BLaER1 (cell line): ENCODE data around the gene KDM1A.

Experiments
- H3K27ac ChIP-seq: shearing (Covaris generic); formaldehyde crosslinking; 2 replicates; pipeline ENCODE4 v1.8.1; 2022
- H3K27me3 ChIP-seq: shearing (Covaris generic); formaldehyde crosslinking; 2 replicates; pipeline ENCODE4 v1.8.1; 2022
- H3K36me3 ChIP-seq: shearing (Covaris generic); formaldehyde crosslinking; 2 replicates; pipeline ENCODE4 v1.8.1; 2022
- H3K4me1 ChIP-seq: shearing (Covaris generic); formaldehyde crosslinking; 2 replicates; pipeline ENCODE4 v1.8.1; 2022
- H3K4me2 ChIP-seq: shearing (Covaris generic); formaldehyde crosslinking; 2 replicates; pipeline ENCODE4 v1.8.1; 2022
- H3K4me3 ChIP-seq: shearing (Covaris generic); formaldehyde crosslinking; 2 replicates; pipeline ENCODE4 v1.8.1; 2022
- H3K9ac ChIP-seq: shearing (Covaris generic); formaldehyde crosslinking; 2 replicates; pipeline ENCODE4 v1.8.1; 2022
- H3K9me3 ChIP-seq: shearing (Covaris generic); formaldehyde crosslinking; 2 replicates; pipeline ENCODE4 v1.8.1; 2022
- H4K20me1 ChIP-seq: shearing (Covaris generic); formaldehyde crosslinking; 2 replicates; pipeline ENCODE4 v1.8.1; 2022
- Cebpa-rat ChIP-seq: shearing (Covaris generic); IDR thresholded peaks from 2 replicates; pipeline ENCODE4 v1.8.1; 2022

Gene KDM1A

DNA sequence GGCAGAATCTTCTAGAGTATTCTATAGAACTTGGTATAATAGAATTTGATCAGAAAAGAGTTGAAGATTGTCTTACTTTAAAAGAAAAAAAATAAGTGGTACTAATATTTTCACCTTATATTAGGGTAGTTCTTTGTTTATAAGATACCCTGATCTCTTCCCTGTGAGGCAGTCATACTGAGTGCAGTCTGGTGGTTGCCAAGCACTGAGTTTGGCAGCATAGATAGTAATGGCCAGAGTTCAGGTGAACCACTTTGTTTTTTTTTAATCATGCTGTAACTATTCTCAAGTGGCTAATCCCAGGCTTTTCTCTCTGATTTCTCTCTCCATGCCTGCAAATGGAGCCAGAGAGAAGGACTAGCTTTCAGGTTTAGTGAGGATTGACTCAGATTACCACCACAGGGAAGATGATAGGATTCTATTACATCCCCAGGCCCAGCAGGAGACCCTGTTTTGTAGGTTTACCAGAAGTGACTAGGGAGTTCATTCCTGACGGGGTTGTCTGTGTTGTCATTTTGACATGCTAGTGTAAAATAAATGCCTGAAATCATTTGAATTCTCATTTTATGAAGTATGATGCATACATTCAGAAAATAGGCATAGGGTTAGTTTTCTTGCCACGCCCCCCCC, 16.7 kb downstream of the KDM1A start:
- Histone ChIP-seq H4K20me1 (peaks cover 100% of the 10 kb centered on the region), H3K36me3 (peaks cover 43% of the 10 kb centered on the region), H3K9ac (no peak overlapping the region), H3K4me2 (no peak overlapping the region), H3K9me3 (no peaks in the 10 kb centered on the region), H3K27ac (no peak overlapping the region), H3K4me3 (no peak overlapping the region), H3K4me1 (peaks cover 53% of the 10 kb centered on the region), H3K27me3 (no peaks in the 10 kb centered on the region)
- no peak for TF ChIP-seq Cebpa-rat

DNA sequence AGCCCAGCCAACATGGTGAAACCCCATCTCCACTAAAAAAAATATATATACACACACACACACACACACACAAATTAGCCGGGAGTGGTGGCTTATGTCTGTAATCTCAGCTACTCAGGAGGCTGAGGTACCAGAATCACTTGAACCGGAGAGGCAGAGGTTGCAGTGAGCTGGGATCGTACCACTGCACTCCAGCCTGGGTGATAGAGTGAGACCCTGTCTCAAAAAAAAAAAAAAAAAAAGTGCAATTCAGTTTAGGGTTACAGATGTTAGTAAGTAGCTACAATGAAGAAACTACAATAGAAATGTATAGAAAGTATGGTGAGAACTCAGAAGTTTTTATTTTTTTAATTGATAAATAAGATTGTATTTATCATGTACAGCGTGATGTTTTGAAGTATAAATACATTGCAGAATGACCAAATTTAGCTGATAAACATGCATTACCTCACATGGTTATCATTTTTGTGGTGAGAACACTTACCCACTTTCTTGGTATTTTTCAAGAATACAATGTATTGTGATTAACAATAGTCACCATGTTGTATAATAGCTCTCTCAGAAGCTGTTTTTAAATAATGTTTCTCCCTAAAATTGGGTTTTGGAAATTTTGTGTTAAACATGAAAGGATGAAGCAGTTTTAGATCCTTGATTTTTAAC, 17.9 kb downstream of the KDM1A start:
- H3K4me2 ChIP-seq = no peak overlapping the region
- H3K9me3 ChIP-seq = no peaks in the 10 kb centered on the region
- no peak overlapping the region for H3K4me3 ChIP-seq
- no peak overlapping the region for H3K9ac ChIP-seq
- TF ChIP-seq Cebpa-rat = no peak
- H3K4me1 ChIP-seq = peaks cover 40% of the 10 kb centered on the region
- no peaks in the 10 kb centered on the region for H3K27me3 ChIP-seq
- peaks cover 100% of the 10 kb centered on the region for H4K20me1 ChIP-seq
- H3K27ac ChIP-seq = no peak overlapping the region
- peaks cover 43% of the 10 kb centered on the region for H3K36me3 ChIP-seq

DNA sequence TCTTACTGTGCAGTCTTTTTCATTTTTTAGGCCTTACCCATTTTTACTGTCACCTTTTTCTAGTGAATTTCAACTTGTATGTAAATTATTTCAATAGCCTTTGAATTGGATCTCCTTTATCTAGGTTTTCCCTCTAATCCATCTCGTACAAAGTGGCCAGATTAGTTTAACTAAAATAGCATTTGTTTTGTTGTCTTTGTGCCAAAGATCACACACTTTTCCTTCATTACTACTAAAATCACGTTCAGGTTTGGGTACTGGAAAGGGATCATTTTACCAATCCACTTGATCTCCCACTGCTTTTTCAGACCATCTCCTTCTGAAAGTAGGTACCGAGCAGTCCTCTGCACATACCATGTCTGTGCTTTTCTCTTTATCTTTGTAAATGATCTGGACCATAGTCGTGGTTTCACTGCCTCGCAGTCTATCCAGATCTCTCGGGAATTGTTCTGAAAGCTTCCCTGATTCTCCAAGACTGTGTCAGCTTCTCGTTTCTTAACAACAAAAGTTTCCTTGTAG, 20.1 kb downstream of the KDM1A start:
- Histone ChIP-seq H3K4me2 (0 out of 2 replicates have a peak overlapping the region, but pooled peaks have one; percentile 2), H3K27ac (no peak overlapping the region), H3K27me3 (no peaks in the 10 kb centered on the region), H3K36me3 (peaks cover 51% of the 10 kb centered on the region), H4K20me1 (peaks cover 100% of the 10 kb centered on the region), H3K9me3 (no peaks in the 10 kb centered on the region), H3K4me1 (peaks cover 25% of the 10 kb centered on the region), H3K9ac (no peak overlapping the region), H3K4me3 (no peak overlapping the region)
- TF ChIP-seq Cebpa-rat = no peak

DNA sequence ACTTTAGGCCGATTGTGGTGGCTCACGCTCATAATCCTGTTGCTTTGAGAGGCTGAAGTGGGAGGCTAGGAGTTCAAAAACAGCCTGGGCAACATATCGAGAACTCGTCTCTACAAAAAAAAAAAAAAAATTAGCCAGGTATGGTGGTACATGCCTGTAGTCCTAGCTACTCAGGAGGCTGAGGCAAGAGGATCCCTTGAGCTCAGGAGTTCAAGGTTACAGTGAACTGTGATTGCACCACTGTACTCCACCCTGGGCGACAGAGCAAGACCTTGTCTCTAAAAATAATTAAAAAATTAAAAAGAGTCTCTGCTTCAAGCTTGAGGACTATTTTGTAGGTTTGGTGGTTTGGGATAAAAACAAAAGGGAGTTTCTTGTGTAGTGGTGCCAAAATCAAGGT, 21.2 kb downstream of the KDM1A start:
- Histone ChIP-seq H3K4me1 (peaks cover 25% of the 10 kb centered on the region), H4K20me1 (peaks cover 100% of the 10 kb centered on the region), H3K9me3 (no peaks in the 10 kb centered on the region), H3K27ac (no peak overlapping the region), H3K9ac (no peak overlapping the region), H3K4me3 (no peak overlapping the region), H3K4me2 (no peak overlapping the region), H3K36me3 (peaks cover 52% of the 10 kb centered on the region), H3K27me3 (no peaks in the 10 kb centered on the region)
- no peak for TF ChIP-seq Cebpa-rat

DNA sequence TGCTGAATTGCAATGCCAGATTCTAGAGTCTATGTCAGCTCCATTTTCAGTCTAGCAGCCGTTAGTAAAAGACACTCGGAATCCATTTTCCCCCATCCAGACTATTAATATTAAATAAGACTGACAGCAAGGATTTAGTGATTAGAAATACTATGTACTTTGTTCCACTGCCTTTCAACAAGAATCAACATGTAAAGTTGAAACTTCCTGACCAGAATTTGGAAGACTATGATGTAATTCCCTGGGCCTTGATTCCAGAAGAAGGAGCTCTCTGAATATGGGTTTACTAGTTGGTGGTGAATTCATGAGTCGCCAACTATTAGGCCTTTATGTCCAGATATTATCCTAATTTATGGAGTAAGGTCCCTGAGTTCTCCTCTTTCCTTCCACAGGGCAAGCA, 24.8 kb downstream of the KDM1A start:
- no peak overlapping the region for H3K4me2 ChIP-seq
- no peak overlapping the region for H3K4me3 ChIP-seq
- H3K27ac ChIP-seq = no peak overlapping the region
- H3K27me3 ChIP-seq = no peaks in the 10 kb centered on the region
- no peak overlapping the region for H3K9ac ChIP-seq
- H3K4me1 ChIP-seq = peaks cover 11% of the 10 kb centered on the region
- no peaks in the 10 kb centered on the region for H3K9me3 ChIP-seq
- H4K20me1 ChIP-seq = peaks cover 100% of the 10 kb centered on the region
- H3K36me3 ChIP-seq = peaks cover 61% of the 10 kb centered on the region
- TF ChIP-seq Cebpa-rat = no peak

DNA sequence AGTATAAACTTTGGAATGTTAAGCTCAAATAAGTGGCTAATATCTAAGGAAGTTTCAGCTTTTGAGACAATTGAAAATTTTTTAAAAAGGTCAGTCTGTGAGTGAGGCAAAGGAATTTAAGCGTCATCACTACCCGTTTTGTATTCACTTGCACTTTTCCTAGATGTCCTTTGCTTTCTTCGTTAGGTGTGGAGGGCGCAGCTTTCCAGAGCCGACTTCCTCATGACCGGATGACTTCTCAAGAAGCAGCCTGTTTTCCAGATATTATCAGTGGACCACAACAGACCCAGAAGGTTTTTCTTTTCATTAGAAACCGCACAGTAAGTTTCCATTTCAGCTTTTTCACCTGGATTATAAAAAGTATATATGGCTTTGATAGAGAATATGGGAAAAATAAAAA, 30.9 kb downstream of the KDM1A start:
- H3K27ac ChIP-seq = no peak overlapping the region

DNA sequence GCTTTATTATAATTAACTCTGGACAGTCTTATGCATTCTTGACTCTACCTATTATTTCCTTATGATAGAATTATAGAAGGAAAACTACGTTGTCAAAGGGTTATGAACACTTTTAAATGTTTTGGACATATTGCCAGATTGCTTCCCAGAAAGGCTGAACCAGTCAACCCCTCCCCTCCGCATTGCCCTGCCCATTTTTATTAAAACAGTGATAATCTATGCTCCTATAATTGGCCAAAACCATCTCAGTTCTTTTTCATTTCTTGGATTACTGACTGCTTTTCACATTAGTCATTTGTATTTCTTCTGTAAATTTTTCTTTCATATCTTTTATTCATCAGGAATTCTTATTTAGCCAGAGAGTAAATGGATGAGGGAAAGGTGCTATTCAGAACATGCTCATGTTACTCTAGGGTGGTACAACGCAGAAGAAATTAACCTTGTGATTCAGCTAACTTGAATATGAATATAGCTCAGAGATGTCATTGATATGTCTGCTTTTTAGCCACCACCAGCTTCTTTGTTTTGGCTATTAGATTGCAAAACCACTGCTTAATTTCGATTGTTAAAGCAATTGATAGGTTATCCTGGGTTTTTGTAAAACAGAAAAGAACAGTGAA, 32.1 kb downstream of the KDM1A start:
- Histone ChIP-seq H3K9ac (no peak overlapping the region), H3K9me3 (no peaks in the 10 kb centered on the region), H3K4me3 (no peak overlapping the region), H3K27ac (no peak overlapping the region), H4K20me1 (peaks cover 95% of the 10 kb centered on the region), H3K27me3 (no peaks in the 10 kb centered on the region), H3K4me1 (no peaks in the 10 kb centered on the region), H3K4me2 (no peak overlapping the region), H3K36me3 (peaks cover 84% of the 10 kb centered on the region)
- no peak for TF ChIP-seq Cebpa-rat

More for the DNA sequence above, 30.9 kb downstream of the KDM1A start:
- H3K9me3 ChIP-seq = no peaks in the 10 kb centered on the region
- peaks cover 98% of the 10 kb centered on the region for H4K20me1 ChIP-seq
- no peak overlapping the region for H3K9ac ChIP-seq
- H3K36me3 ChIP-seq = peaks cover 83% of the 10 kb centered on the region
- no peak for TF ChIP-seq Cebpa-rat
- H3K4me2 ChIP-seq = no peak overlapping the region
- H3K27me3 ChIP-seq = no peaks in the 10 kb centered on the region
- no peak overlapping the region for H3K4me3 ChIP-seq
- H3K4me1 ChIP-seq = no peaks in the 10 kb centered on the region

DNA sequence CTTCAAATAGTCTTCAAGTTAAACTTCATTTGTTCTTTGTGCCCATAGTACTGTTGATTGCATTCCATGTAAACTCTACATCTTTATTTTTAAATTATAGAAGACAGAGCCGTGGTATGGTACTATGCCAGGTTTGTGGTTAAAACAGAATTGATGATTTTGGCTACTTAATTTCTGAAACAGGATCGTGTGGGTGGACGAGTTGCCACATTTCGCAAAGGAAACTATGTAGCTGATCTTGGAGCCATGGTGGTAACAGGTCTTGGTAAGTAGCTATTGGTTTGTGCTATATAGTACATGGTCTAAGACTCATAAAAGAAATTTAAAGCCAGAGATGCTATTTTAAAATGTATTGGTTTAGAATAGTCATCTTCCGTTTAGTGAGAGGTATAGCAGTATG, 38.0 kb downstream of the KDM1A start:
- peaks cover 92% of the 10 kb centered on the region for H4K20me1 ChIP-seq
- no peaks in the 10 kb centered on the region for H3K9me3 ChIP-seq
- no peaks in the 10 kb centered on the region for H3K27me3 ChIP-seq
- no peak overlapping the region for H3K27ac ChIP-seq
- H3K4me3 ChIP-seq = no peak overlapping the region
- H3K4me2 ChIP-seq = no peak overlapping the region
- H3K36me3 ChIP-seq = peaks cover 97% of the 10 kb centered on the region
- no peak for TF ChIP-seq Cebpa-rat
- H3K4me1 ChIP-seq = no peaks in the 10 kb centered on the region
- no peak overlapping the region for H3K9ac ChIP-seq

DNA sequence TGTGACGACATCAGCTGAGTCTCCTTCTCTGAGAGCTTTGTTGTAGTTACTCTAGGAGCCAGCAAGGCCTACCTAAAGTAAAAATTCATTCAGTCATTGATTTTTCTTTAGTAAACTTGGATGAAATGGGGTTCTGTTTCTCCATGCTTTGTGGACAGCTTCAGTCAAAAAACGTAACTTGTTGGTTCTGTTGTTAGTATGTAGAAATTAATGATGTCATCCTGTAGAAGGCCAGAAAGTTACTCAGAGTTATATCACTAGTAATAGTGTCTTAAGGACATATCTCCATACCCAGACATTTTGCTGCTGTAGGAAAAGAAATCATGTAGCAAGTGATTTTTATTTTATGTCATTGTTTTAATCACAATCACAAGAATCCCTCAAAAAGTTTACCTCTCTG, 43.0 kb downstream of the KDM1A start:
- Histone ChIP-seq H3K4me1 (no peaks in the 10 kb centered on the region), H4K20me1 (peaks cover 95% of the 10 kb centered on the region), H3K27ac (no peak overlapping the region), H3K9me3 (no peaks in the 10 kb centered on the region), H3K4me3 (no peak overlapping the region), H3K4me2 (no peak overlapping the region), H3K27me3 (no peaks in the 10 kb centered on the region), H3K9ac (no peak overlapping the region), H3K36me3 (peaks cover 97% of the 10 kb centered on the region)
- TF ChIP-seq Cebpa-rat = no peak

DNA sequence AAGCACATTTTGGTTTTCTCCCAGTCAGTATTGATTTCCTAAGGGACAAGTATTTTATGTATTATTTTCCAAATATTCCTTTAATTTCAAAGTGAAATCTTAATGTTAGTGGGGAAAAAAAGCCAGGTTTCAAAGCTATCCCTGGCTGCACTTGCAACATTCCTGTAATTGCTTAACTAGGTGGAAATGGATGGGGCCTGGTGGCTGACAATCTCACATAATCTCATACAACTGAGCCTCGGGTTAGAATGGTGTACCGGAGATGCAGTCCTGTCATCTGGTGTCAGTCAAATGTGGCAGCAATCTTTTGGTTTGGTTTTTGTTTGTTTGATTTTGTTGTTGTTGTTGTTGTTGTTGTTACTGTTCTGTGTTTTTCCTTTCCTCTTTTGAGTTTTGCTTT, 46.1 kb downstream of the KDM1A start:
- H4K20me1 ChIP-seq = peaks cover 96% of the 10 kb centered on the region
- TF ChIP-seq Cebpa-rat = no peak
- no peaks in the 10 kb centered on the region for H3K27me3 ChIP-seq
- H3K9me3 ChIP-seq = no peaks in the 10 kb centered on the region
- no peak overlapping the region for H3K4me2 ChIP-seq
- no peak overlapping the region for H3K9ac ChIP-seq
- no peak overlapping the region for H3K4me3 ChIP-seq
- no peak overlapping the region for H3K27ac ChIP-seq
- no peaks in the 10 kb centered on the region for H3K4me1 ChIP-seq
- H3K36me3 ChIP-seq = peaks cover 99% of the 10 kb centered on the region
